RWPE1 (cell line): ENCODE measurements around the gene HHAT.
"Not testable (repeated sequence)": the region's sequence is repeated elsewhere in the genome, so short reads cannot be mapped to it uniquely, and the experiment has no call there.

Experiments
- CTCF ChIA-PET: fragments of 350-600 bp; sonication (Branson Sonifier 250); formaldehyde crosslinking; extraction: SDS; loops from one replicate; lab custom pipeline; 2021; lab: Yijun Ruan, JAX
- POLR2A ChIA-PET: fragments of 400-600 bp; formaldehyde crosslinking; extraction: SDS; loops from one replicate; lab custom pipeline; 2020; ENCODE audit warnings: antibody characterized with exemption; ENCODE audit not compliant: low non-redundant PET; lab: Yijun Ruan, JAX
- DNase-seq: peaks from one replicate; pipeline ENCODE4 v3.0.0; 2012; ENCODE audit warnings: low spot score
- H3K27ac ChIP-seq: fragments of 450-650 bp; 2 replicates; pipeline ENCODE4 v1.5.1; 2017
- TF ChIP-seq, protein P1 (sequence below): fragments of 450-650 bp; conservative IDR thresholded peaks from 2 replicates; pipeline ENCODE4 v1.5.1; 2017; ENCODE audit warnings: low read depth, mild to moderate bottlenecking

The HHAT gene

GRCh38 chr1:210652329-210652954 is 323.7 kb downstream of the HHAT start:
- H3K27ac ChIP-seq = no peak overlapping the region
- no peak for DNase-seq
- ChIA-PET POLR2A (no interaction called here), CTCF (interaction anchor here (0.6 kb wide), 1 partner anchor 559 kb away, joined by 3 read pairs; no protein-coding TSS in a partner anchor)
- TF ChIP-seq, protein P1, sequence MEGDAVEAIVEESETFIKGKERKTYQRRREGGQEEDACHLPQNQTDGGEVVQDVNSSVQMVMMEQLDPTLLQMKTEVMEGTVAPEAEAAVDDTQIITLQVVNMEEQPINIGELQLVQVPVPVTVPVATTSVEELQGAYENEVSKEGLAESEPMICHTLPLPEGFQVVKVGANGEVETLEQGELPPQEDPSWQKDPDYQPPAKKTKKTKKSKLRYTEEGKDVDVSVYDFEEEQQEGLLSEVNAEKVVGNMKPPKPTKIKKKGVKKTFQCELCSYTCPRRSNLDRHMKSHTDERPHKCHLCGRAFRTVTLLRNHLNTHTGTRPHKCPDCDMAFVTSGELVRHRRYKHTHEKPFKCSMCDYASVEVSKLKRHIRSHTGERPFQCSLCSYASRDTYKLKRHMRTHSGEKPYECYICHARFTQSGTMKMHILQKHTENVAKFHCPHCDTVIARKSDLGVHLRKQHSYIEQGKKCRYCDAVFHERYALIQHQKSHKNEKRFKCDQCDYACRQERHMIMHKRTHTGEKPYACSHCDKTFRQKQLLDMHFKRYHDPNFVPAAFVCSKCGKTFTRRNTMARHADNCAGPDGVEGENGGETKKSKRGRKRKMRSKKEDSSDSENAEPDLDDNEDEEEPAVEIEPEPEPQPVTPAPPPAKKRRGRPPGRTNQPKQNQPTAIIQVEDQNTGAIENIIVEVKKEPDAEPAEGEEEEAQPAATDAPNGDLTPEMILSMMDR = no peak

DNA sequence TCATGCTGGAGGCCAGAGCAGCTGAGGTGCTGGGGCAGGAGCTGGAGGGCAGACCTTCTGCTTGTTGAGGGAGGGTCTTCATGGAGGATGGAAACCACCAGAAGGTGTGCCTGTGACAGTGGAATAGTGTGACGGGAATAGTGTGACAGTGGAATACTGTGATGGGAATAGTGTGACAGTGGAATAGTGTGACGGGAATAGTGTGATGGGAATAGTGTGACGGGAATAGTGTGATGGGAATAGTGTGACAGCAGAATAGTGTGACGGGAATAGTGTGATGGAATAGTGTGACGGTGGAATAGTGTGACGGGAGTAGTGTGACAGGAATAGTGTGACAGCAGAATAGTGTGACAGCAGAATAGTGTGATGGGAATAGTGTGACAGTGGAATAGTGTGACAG is 325.1 kb downstream of the HHAT start:
- TF ChIP-seq, protein P1 = no peak

DNA sequence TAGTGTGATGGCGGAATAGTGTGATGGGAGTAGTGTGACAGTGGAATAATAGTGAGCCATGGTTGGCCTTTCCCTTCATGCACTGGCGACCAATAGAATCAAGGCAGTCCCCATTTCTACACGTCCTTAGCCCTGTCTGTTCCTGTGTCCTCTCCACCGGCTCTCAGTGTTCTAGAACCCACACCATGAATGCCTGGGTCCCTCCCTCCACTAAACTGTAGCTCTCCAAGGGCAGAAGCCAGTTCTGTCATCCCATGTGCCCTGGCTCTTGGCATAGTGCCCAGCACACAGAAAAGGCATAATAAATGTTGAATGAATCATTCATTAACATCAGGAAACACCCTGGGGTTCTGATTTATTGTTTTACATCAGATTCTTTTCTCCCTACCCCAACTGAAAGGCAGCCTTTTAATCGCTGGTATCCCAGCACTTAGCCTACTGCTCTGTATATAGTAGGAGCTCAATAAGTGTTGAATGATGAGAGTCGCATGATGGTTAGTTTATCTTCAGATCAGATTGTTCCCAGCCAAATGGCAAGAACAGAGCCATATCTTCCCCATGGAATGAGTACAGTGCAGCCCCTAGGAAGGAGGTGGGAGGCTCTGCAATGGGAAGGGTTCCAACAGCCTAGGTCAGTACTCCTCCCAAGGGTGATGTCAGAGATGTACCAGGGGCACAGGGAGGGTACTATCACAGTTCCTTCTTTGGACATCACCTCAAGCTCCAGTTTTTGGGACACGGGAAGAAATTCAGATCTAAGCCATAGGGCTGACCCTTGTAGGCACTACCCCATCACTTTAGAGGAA is 325.7 kb downstream of the HHAT start:
- DNase-seq = no peak
- CTCF ChIA-PET = no interaction called here
- POLR2A ChIA-PET = no interaction called here
- TF ChIP-seq, protein P1 = no peak
- H3K27ac ChIP-seq = no peak overlapping the region

More for the DNA sequence above, 325.1 kb downstream of the HHAT start:
- ChIA-PET CTCF (no interaction called here), POLR2A (no interaction called here)
- H3K27ac ChIP-seq = no peak overlapping the region
- DNase-seq = no peak

GRCh38 chr1:210655511-210655910 is 326.8 kb downstream of the HHAT start:
- no peak overlapping the region for H3K27ac ChIP-seq
- TF ChIP-seq, protein P1 = no peak
- POLR2A ChIA-PET = no interaction called here
- no peak for DNase-seq
- CTCF ChIA-PET = no interaction called here

GRCh38 chr1:210657806-210658205 is 329.1 kb downstream of the HHAT start:
- ChIA-PET CTCF (no interaction called here), POLR2A (no interaction called here)
- DNase-seq = no peak
- TF ChIP-seq, protein P1 = no peak
- H3K27ac ChIP-seq = no peak overlapping the region

- H3K27ac ChIP-seq, DNase-seq, POLR2A ChIA-PET, CTCF ChIA-PET: not testable (repeated sequence)
Observed at GRCh38 chr1:210661520-210661919, 332.8 kb downstream of the HHAT start.
